GM13976 (cell line): ENCODE data around the gene KCNMA1.

ENCODE experiments used
- DNase-seq: peaks from one replicate; pipeline ENCODE4 v3.0.0; 2012; ENCODE audit warnings: low spot score
- CTCF ChIP-seq: IDR thresholded peaks from 2 replicates; pipeline ENCODE4 v1.5.1; 2012; ENCODE audit warnings: borderline replicate concordance, mild to moderate bottlenecking; ENCODE audit not compliant: insufficient read depth; ENCODE audit errors: extremely low read depth, missing control alignments, control extremely low read depth
- in situ Hi-C: fragments of 300-500 bp; cut with MboI; formaldehyde crosslinking; loops from one replicate; pipeline ENCODE4 v1.12.0; 2022; ENCODE audit warnings: low sequenced_read_pairs, mixed read lengths, inconsistent platforms; ENCODE audit not compliant: unreplicated experiment

The KCNMA1 gene

GRCh38 chr10:77038407-77038806 is 599.2 kb downstream of the KCNMA1 start:
- in situ Hi-C loops: no loop called here
- no peak for TF ChIP-seq CTCF
- DNase-seq: no peak

GRCh38 chr10:77037735-77038403 is 599.7 kb downstream of the KCNMA1 start:
- in situ Hi-C loops: no loop called here
- no peak for DNase-seq
- no peak for TF ChIP-seq CTCF

GRCh38 chr10:77036993-77037734 is 600.4 kb downstream of the KCNMA1 start:
- in situ Hi-C loops: no loop called here
- DNase-seq: peak; percentile 8
- peak; percentile 23 for TF ChIP-seq CTCF

GRCh38 chr10:77036276-77036675 is 601.3 kb downstream of the KCNMA1 start:
- in situ Hi-C loops: no loop called here
- no peak for TF ChIP-seq CTCF

GRCh38 chr10:77034795-77035194 is 602.8 kb downstream of the KCNMA1 start:
- TF ChIP-seq CTCF: no peak
- in situ Hi-C loops: no loop called here
- DNase-seq: no peak

More at GRCh38 chr10:77036276-77036675, 601.3 kb downstream of the KCNMA1 start:
- DNase-seq: no peak

- in situ Hi-C loops: no loop called here
- TF ChIP-seq CTCF: no peak
- no peak for DNase-seq
These were observed 603.4 kb downstream of the KCNMA1 start for GRCh38 chr10:77034240-77034639.
